Loucy (cell line): ENCODE data around the gene ARAF.

Source experiments
- EZH2phosphoT487 ChIP-seq: fragments of 200-600 bp; IDR thresholded peaks from 2 replicates; pipeline ENCODE4 v1.6.1; 2018; ENCODE audit warnings: antibody characterized with exemption, mild to moderate bottlenecking, moderate library complexity, borderline replicate concordance
- TF ChIP-seq, protein P1 (sequence below): fragments of 200-600 bp; sonication (generic); conservative IDR thresholded peaks from 2 replicates; pipeline ENCODE4 v1.5.1; 2014; ENCODE audit warnings: mild to moderate bottlenecking, antibody characterized with exemption, low read length

DNA sequence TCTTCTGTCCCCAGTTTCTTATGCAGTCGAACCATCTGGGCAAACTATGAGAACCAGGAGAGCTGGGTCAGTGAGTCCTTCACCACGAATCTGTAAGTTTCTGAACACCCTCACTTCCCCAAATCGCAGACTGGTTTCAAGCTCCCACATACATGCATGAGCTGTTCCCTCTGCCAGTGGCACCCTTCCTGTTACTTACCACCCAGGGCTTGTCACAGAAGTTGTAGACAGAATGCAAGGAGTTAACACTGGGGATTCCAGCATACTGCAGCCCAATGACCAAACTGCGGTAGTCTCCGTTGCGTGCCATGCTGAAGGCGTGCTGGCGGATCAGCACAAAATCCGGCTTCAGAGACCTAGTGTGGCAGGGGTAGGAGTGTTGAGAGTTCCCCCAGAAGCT lies 44.0 kb downstream of the ARAF start:
- TF ChIP-seq, protein P1, sequence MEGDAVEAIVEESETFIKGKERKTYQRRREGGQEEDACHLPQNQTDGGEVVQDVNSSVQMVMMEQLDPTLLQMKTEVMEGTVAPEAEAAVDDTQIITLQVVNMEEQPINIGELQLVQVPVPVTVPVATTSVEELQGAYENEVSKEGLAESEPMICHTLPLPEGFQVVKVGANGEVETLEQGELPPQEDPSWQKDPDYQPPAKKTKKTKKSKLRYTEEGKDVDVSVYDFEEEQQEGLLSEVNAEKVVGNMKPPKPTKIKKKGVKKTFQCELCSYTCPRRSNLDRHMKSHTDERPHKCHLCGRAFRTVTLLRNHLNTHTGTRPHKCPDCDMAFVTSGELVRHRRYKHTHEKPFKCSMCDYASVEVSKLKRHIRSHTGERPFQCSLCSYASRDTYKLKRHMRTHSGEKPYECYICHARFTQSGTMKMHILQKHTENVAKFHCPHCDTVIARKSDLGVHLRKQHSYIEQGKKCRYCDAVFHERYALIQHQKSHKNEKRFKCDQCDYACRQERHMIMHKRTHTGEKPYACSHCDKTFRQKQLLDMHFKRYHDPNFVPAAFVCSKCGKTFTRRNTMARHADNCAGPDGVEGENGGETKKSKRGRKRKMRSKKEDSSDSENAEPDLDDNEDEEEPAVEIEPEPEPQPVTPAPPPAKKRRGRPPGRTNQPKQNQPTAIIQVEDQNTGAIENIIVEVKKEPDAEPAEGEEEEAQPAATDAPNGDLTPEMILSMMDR, result no peak
- TF ChIP-seq EZH2phosphoT487, result no peak
